GM18873 (cell line): ENCODE measurements around the gene CCDC126.
"Not testable (repeated sequence)": the region's sequence is repeated elsewhere in the genome, so short reads cannot be mapped to it uniquely, and the experiment has no call there.

Experiments used
- ATAC-seq: cut with Tn5 transposase; IDR thresholded peaks from one replicate; pipeline ENCODE4 v1.9.1; 2021; ENCODE audit warnings: mild to moderate bottlenecking, moderate library complexity, moderate number of reproducible peaks; ENCODE audit not compliant: unreplicated experiment, low FRiP score

The CCDC126 gene

GRCh38 chr7:23597094-23598091, at the start of gene CCDC126:
TSS of gene CCDC126 (plus strand) at chr7:23597382. CDS start at chr7:23611316, 13,934 bp downstream.
- peak; percentile 61 for ATAC-seq

- no peak for ATAC-seq
Observed at GRCh38 chr7:23547662-23548061, 49.5 kb upstream of the CCDC126 start.

GRCh38 chr7:23558303-23558702, 38.9 kb upstream of the CCDC126 start:
- ATAC-seq: no peak

GRCh38 chr7:23570592-23571200, 26.5 kb upstream of the CCDC126 start:
- ATAC-seq: no peak

GRCh38 chr7:23581975-23582374, 15.2 kb upstream of the CCDC126 start:
- not testable (repeated sequence) for ATAC-seq

GRCh38 chr7:23585304-23585703, 11.9 kb upstream of the CCDC126 start:
- ATAC-seq: not testable (repeated sequence)

- ATAC-seq: no peak
Observed at GRCh38 chr7:23586159-23586558, 11.0 kb upstream of the CCDC126 start.

GRCh38 chr7:23590529-23590928, 6.7 kb upstream of the CCDC126 start:
- ATAC-seq: no peak

- no peak for ATAC-seq
Observed at GRCh38 chr7:23593706-23594105, 3.5 kb upstream of the CCDC126 start.

- peak; percentile 79 for ATAC-seq
Observed at GRCh38 chr7:23594879-23595604, 2.1 kb upstream of the CCDC126 start.

GRCh38 chr7:23598296-23598695, 1.1 kb downstream of the CCDC126 start:
- ATAC-seq: no peak

- no peak for ATAC-seq
Observed at GRCh38 chr7:23600236-23600635, 3.1 kb downstream of the CCDC126 start.

- ATAC-seq: no peak
Observed at GRCh38 chr7:23603632-23604295, 6.6 kb downstream of the CCDC126 start.

GRCh38 chr7:23604296-23604640, 7.1 kb downstream of the CCDC126 start:
- ATAC-seq: no peak

GRCh38 chr7:23607130-23607529, 9.9 kb downstream of the CCDC126 start:
- no peak for ATAC-seq

- ATAC-seq: no peak
Observed at GRCh38 chr7:23607866-23608265, 10.7 kb downstream of the CCDC126 start.

GRCh38 chr7:23615331-23615730, 18.1 kb downstream of the CCDC126 start:
- ATAC-seq: no peak

- no peak for ATAC-seq
Observed at GRCh38 chr7:23616593-23616992, 19.4 kb downstream of the CCDC126 start.

GRCh38 chr7:23617482-23617881, 20.3 kb downstream of the CCDC126 start:
- ATAC-seq: no peak

GRCh38 chr7:23618241-23618640, 21.1 kb downstream of the CCDC126 start:
- ATAC-seq: no peak
